ENCODE results near the gene B3GNT9.
A peak's percentile ranks its signal among the peaks of the same experiment; 100 is the strongest.

Gene B3GNT9

GRCh38 chr16:67184995-67185650 is 34.3 kb upstream of the B3GNT9 start:
- DNase-seq = peak; percentile 11 to 84 (median 66)

- no peak for DNase-seq
Measured at GRCh38 chr16:67184453-67184994, 33.7 kb upstream of the B3GNT9 start.

- DNase-seq = peak; percentile 77 to 98 (median 95)
Measured at GRCh38 chr16:67183627-67184452, 33.0 kb upstream of the B3GNT9 start, which contains the start of gene MATCAP1. Gene MATCAP1 (minus strand): TSS chr16:67183963. CDS start chr16:67180610, 3,353 bp downstream.

- no peak for DNase-seq
Measured at GRCh38 chr16:67183284-67183626, 32.5 kb upstream of the B3GNT9 start.

GRCh38 chr16:67182288-67182687 is 31.5 kb upstream of the B3GNT9 start:
- no peak for DNase-seq

GRCh38 chr16:67181346-67181745 is 30.5 kb upstream of the B3GNT9 start:
- peak in 4 of 14 donors; percentile 19 to 66 (median 38) for DNase-seq

- no peak for DNase-seq
Measured at GRCh38 chr16:67180166-67180565, 29.4 kb upstream of the B3GNT9 start.

- no peak for DNase-seq
Measured at GRCh38 chr16:67179421-67180080, 28.8 kb upstream of the B3GNT9 start.

GRCh38 chr16:67177743-67178699 is 27.2 kb upstream of the B3GNT9 start:
- peak in 3 of 14 donors; percentile 38 to 75 (median 56) for DNase-seq

- DNase-seq = no peak
Measured at GRCh38 chr16:67176662-67177061, 25.9 kb upstream of the B3GNT9 start.

- peak in 1 of 14 donors; percentile 38 for DNase-seq
Measured at GRCh38 chr16:67174706-67175231, 24.0 kb upstream of the B3GNT9 start.

- peak in 13 of 14 donors; percentile 11 to 92 (median 66) for DNase-seq
Measured at GRCh38 chr16:67173808-67174705, 23.3 kb upstream of the B3GNT9 start.

- no peak for DNase-seq
Measured at GRCh38 chr16:67173323-67173722, 22.5 kb upstream of the B3GNT9 start.

- peak in 1 of 14 donors; percentile 45 for DNase-seq
Measured at GRCh38 chr16:67170949-67171649, 20.3 kb upstream of the B3GNT9 start.

- peak in 12 of 14 donors; percentile 19 to 86 (median 56) for DNase-seq
Measured at GRCh38 chr16:67170168-67170948, 19.6 kb upstream of the B3GNT9 start, which contains the start of gene NOL3. Gene NOL3 (plus strand): TSS chr16:67170538.

- peak in 3 of 14 donors; percentile 34 to 39 (median 35) for DNase-seq
Measured at GRCh38 chr16:67169642-67170167, 18.9 kb upstream of the B3GNT9 start.

GRCh38 chr16:67169011-67169451 is 18.2 kb upstream of the B3GNT9 start:
- no peak for DNase-seq

- no peak for DNase-seq
Measured at GRCh38 chr16:67167588-67167987, 16.8 kb upstream of the B3GNT9 start.
